ENCODE measurements around the gene MAGI2.

GRCh38 chr7:78616539-78616938, 836.9 kb downstream of the MAGI2 start:
- no peak for TF ChIP-seq CTCF (IDR thresholded peaks at IDR 0.05; ENCODE audit: insufficient read depth, low read depth, low read length)
- TF ChIP-seq EZH2 (IDR thresholded peaks at IDR 0.05; ENCODE audit: insufficient read depth, low read length) = no peak

Measured in astrocyte (in vitro differentiated cells and primary cell).